Mesothelial cell of epicardium (in vitro differentiated cells): Measurements from ENCODE around the gene REXO5. TPM values are rescaled to one million over a fixed set of nuclear protein-coding genes. Genes with fewer than 3 reads are reported as not detected.

ENCODE experiments used
- DNase-seq, 2 experiments: peaks; one replicate each; pipeline ENCODE4 v3.0.0; 2021; ENCODE audit warnings: low spot score in 2 of 2; ENCODE audit not compliant: unreplicated experiment in 2 of 2
- H3K27ac Mint-ChIP-seq: 2 replicates; pipeline ENCODE4 v1.8.0; 2021; ENCODE audit warnings: mixed read lengths
- H3K27me3 Mint-ChIP-seq: 2 replicates; pipeline ENCODE4 v1.8.0; 2021; ENCODE audit warnings: low read depth, mixed read lengths
- H3K36me3 Mint-ChIP-seq: 2 replicates; pipeline ENCODE4 v1.8.0; 2021; ENCODE audit warnings: mixed read lengths
- H3K4me1 Mint-ChIP-seq: 2 replicates; pipeline ENCODE4 v1.8.0; 2021; ENCODE audit warnings: mixed read lengths
- H3K4me3 Mint-ChIP-seq: 2 replicates; pipeline ENCODE4 v1.8.0; 2021; ENCODE audit warnings: mild to moderate bottlenecking, moderate library complexity, mixed read lengths
- H3K9me3 Mint-ChIP-seq: 2 replicates; pipeline ENCODE4 v1.8.0; 2021; ENCODE audit warnings: mixed read lengths
- total RNA-seq: library from RNA; stranded (reverse); gene quantifications from 3 replicates; pipeline ENCODE4 v1.2.1, GENCODE V29; 2021
- TF ChIP-seq, protein P1 (sequence below): fragments of 200-600 bp; sonication (generic); IDR thresholded peaks from one replicate; pipeline ENCODE4 v1.5.0; 2021; ENCODE audit warnings: antibody characterized with exemption; ENCODE audit not compliant: unreplicated experiment

Gene REXO5
- total RNA-seq, 1 donor from 2014 or later: 5.1 TPM

DNA sequence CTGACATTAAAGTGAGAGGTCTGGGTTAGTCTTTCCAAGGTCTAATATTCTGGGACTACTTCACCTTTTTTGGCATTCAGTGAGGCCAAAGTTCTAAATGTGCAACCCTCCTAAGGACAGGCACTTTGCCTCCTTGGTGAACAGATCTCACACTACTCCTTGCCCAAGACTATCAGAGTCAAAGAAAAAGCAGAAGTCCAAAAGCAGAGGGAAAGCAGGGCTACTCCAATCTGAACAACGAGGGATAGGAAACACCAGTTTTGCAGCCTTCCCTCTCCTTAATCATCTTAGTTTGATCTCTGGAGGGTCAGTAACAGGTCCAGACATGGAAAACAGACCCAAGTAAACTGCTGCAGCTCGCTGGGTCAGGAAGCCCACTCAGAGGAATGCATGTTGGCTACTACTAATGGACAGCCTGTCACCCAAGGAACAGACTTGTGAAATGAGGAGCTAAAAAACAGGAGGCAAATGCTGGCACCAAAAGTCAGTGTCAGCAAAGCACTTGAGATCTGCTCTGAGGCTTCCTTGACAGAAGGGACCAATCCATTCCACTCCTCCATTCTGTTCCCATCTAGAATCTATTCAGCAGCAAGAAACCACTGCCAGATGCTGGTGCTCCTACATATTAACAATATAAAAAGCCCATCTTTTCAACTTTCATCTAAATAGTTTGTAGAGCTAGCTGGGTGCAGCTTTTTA lies 63.9 kb downstream of the REXO5 start:
- Mint-ChIP-seq H3K4me1 (peaks cover 56% of the 10 kb centered on the region), H3K27me3 (no peaks in the 10 kb centered on the region), H3K9me3 (no peaks in the 10 kb centered on the region), H3K4me3 (no peak overlapping the region), H3K27ac (peak overlapping the region; percentile 23), H3K36me3 (no peaks in the 10 kb centered on the region)
- TF ChIP-seq, protein P1, sequence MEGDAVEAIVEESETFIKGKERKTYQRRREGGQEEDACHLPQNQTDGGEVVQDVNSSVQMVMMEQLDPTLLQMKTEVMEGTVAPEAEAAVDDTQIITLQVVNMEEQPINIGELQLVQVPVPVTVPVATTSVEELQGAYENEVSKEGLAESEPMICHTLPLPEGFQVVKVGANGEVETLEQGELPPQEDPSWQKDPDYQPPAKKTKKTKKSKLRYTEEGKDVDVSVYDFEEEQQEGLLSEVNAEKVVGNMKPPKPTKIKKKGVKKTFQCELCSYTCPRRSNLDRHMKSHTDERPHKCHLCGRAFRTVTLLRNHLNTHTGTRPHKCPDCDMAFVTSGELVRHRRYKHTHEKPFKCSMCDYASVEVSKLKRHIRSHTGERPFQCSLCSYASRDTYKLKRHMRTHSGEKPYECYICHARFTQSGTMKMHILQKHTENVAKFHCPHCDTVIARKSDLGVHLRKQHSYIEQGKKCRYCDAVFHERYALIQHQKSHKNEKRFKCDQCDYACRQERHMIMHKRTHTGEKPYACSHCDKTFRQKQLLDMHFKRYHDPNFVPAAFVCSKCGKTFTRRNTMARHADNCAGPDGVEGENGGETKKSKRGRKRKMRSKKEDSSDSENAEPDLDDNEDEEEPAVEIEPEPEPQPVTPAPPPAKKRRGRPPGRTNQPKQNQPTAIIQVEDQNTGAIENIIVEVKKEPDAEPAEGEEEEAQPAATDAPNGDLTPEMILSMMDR: no peak
- no peak for DNase-seq

DNA sequence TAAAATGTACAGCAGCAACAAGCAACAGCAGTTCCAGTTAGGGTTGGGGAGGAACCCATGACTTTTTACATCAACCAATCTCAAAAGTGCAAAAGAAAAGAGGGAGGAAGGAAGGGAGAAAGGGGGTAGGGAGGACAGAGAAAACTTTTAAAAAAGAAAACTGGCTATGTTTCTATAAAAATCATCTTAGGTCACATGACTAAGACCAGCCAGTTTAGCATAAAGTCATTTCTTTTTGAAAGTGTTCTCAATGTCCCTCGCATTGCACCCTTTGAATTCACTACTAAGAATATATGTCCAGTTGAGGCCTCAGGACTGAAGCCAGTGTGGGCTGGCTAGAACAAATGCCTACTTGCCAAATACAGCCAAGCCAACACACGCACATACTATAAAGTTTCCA lies 64.9 kb downstream of the REXO5 start:
- H3K4me1 Mint-ChIP-seq: peaks cover 47% of the 10 kb centered on the region
- H3K36me3 Mint-ChIP-seq: peaks cover 3% of the 10 kb centered on the region
- H3K4me3 Mint-ChIP-seq: no peak overlapping the region
- H3K27me3 Mint-ChIP-seq: no peaks in the 10 kb centered on the region
- no peaks in the 10 kb centered on the region for H3K9me3 Mint-ChIP-seq
- H3K27ac Mint-ChIP-seq: peak overlapping the region; percentile 25
- TF ChIP-seq, protein P1: no peak
- no peak for DNase-seq

DNA sequence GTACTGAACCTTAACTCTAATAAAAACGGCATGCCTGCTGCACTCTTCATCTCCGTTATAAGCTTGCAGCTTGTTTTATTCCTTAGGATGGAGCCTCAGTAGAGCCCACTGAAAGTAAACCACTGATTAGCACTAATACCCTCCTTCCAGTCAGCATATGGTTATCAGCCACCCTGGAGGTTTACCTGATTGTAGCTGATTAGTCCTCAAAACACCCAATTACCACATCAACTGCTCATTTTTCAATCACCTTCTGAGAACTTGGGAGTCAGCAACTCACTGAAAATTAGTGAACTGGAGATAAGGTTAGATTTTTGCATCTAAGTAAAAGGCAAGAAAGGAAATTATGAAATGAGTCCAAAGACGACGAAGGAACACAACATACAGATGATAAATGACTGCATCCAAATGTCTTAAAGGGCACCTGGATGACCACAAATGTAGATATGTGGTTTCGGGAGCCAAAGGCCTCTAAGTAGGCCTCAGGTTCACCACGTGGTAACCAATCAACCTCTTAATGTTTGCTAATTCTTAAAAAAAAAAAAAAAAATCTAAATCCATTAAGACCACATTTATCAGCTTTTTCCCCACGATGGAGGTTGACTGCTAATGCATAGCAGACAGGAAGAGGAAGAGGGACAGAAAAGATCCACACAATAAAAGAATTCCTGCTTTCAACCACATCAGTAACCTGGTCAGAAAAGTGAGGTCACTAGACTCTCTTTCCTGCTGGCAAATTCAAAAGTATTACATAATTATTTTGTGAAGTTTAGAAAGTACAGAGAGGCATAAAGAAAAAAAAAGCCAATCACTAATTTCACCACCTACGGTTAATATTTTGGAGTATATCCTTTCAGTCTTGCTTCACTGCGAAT lies 65.9 kb downstream of the REXO5 start:
- Mint-ChIP-seq H3K4me1 (peaks cover 40% of the 10 kb centered on the region), H3K27me3 (no peaks in the 10 kb centered on the region), H3K36me3 (peaks cover 5% of the 10 kb centered on the region), H3K9me3 (peaks cover 3% of the 10 kb centered on the region), H3K27ac (peak overlapping the region; percentile 57), H3K4me3 (no peak overlapping the region)
- TF ChIP-seq, protein P1: no peak
- DNase-seq: no peak

DNA sequence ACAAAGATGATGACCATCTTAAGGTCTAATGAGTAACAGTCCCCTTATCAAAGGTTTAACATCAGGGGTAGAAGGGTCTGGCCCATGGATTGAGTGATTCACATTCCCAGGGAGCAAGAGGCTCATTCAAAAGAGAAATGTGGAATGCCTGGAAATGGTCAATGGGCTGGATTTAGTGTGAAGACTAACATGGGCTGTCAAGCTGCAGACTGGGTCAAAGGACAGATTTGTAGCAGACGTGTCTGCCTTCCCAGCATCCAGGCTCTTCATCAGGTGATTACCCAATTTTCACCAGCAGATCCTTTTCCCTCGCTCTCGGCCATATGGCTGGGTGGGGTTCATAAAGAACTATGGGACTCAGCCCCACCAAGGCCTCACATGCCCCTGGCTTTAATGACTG lies 67.0 kb downstream of the REXO5 start:
- Mint-ChIP-seq H3K4me1 (peaks cover 43% of the 10 kb centered on the region), H3K27ac (no peak overlapping the region), H3K36me3 (peaks cover 5% of the 10 kb centered on the region), H3K27me3 (no peaks in the 10 kb centered on the region), H3K9me3 (peaks cover 3% of the 10 kb centered on the region), H3K4me3 (no peak overlapping the region)
- TF ChIP-seq, protein P1: no peak
- DNase-seq: no peak

DNA sequence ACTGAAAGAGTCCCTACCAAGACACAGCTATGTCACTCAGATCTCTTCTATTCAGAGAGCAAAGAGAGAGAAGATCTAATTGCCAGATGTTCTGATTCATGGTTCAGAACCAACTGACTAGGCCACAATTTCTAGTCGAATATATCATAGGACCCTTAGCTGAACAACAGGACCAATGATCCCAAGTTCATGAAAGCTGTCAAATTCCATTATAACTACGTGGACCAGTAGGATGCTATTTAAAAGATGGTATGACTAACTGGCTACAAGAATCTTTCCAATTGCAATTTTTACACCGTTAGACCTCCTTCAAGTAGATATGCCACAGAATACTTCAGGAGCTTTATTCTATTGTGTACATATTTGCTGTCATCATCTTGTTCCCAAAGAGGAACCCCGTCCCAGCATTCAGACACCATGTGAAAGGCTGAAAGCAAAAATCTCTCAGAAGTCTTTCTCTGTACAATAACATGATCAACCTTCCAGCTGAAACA lies 67.8 kb downstream of the REXO5 start:
- no peak overlapping the region for H3K4me3 Mint-ChIP-seq

More for the DNA sequence above, 67.8 kb downstream of the REXO5 start:
- peaks cover 3% of the 10 kb centered on the region for H3K9me3 Mint-ChIP-seq
- H3K27me3 Mint-ChIP-seq: no peaks in the 10 kb centered on the region
- TF ChIP-seq, protein P1: no peak
- H3K36me3 Mint-ChIP-seq: peaks cover 5% of the 10 kb centered on the region
- H3K27ac Mint-ChIP-seq: no peak overlapping the region
- no peak for DNase-seq
- peaks cover 47% of the 10 kb centered on the region for H3K4me1 Mint-ChIP-seq
